Hematopoietic multipotent progenitor cell (in vitro differentiated cells): ENCODE results near the gene RUFY3. TPM values are rescaled to one million over a fixed set of nuclear protein-coding genes. Genes with fewer than 3 reads are reported as not detected.
"Not testable (repeated sequence)": the region's sequence is repeated elsewhere in the genome, so short reads cannot be mapped to it uniquely, and the experiment has no call there.

Experiments
- DNase-seq, 3 donors: peaks; one replicate each; pipeline ENCODE4 v3.0.0-alpha.2; 2011 to 2015; ENCODE audit warnings: low read depth in 2 of 3, low spot score in 2 of 3
- total RNA-seq: library from RNA; depleted of rRNA; stranded (reverse); fragments of >200 nt; gene quantifications from one replicate; pipeline ENCODE4 v1.2.3, GENCODE V29; 2012

The RUFY3 gene, protein sequence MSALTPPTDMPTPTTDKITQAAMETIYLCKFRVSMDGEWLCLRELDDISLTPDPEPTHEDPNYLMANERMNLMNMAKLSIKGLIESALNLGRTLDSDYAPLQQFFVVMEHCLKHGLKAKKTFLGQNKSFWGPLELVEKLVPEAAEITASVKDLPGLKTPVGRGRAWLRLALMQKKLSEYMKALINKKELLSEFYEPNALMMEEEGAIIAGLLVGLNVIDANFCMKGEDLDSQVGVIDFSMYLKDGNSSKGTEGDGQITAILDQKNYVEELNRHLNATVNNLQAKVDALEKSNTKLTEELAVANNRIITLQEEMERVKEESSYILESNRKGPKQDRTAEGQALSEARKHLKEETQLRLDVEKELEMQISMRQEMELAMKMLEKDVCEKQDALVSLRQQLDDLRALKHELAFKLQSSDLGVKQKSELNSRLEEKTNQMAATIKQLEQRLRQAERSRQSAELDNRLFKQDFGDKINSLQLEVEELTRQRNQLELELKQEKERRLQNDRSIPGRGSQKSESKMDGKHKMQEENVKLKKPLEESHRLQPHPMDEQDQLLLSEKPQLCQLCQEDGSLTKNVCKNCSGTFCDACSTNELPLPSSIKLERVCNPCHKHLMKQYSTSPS
- total RNA-seq: 15.6 TPM

GRCh38 chr4:70721747-70722146 lies at the start of gene RUFY3:
Gene RUFY3 (plus strand): TSS chr4:70721964. CDS start chr4:70722574, 610 bp downstream.
- DNase-seq: no peak

DNA sequence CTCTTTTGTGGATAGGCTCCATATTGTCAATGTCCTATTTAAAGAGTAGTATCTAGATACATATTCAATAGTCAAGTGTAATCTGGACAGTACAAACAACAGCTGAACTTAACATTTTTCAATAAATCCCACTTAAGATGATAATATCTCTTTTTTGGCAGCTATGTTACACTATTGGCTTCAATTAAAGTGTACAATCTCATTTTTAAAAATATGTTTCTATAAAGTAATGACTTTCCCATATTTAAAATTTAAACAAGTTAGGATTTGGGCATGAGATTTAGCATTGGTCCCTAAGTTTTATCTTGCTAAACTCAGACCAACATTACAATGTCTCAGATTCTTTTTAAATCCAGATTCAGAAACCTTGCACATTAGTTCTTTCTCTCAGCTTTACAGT lies 47.6 kb upstream of the RUFY3 start:
- DNase-seq: no peak

- DNase-seq: no peak
Observed at GRCh38 chr4:70674731-70675130, 47.0 kb upstream of the RUFY3 start.

DNA sequence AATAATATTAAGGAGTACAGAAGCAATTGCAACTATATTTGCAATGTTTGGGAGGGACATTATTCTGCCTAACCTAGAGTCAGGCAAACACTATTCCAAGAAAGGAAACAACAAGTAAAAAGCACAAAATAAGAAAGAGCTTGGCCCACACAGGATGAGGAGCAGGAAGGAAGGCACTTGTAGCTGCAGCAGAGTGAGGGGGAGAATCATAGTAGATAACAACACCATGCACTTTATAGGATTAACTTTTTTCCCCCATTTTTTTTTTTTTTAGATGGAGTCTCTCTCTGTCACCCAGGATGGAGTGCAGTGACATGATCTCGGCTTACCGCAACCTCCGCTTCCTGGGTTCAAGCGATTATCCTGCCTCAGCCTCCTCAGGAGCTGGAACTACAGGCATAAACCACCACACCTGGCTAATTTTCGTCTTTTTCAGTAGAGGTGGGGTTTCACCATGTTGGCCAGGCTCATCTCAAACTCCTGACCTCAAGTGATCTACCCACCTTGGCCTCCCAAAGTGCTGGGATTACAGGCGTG lies 45.1 kb upstream of the RUFY3 start:
- no peak for DNase-seq

- DNase-seq: no peak
Observed at GRCh38 chr4:70678383-70678999, 43.3 kb upstream of the RUFY3 start.

DNA sequence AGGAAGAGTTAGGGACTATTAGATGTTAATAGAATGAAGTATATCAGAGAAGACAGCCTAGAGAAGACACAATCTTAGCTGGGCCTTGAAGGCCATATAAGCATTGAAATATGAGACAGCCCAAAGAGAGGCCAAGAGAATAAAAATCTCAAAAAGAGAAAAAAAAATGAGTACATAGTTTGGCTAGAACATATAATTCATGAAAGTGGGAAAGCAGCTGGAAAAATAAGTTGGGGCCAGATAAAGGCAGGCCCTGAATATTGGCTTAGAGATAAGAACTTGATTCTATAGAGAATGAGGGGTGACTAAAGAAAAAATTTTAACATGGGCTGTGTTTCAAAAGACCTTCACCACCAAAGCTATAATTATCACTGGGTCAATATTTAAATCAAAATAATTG lies 40.8 kb upstream of the RUFY3 start:
- no peak for DNase-seq

GRCh38 chr4:70681704-70682103 lies 40.1 kb upstream of the RUFY3 start:
- DNase-seq: no peak

DNA sequence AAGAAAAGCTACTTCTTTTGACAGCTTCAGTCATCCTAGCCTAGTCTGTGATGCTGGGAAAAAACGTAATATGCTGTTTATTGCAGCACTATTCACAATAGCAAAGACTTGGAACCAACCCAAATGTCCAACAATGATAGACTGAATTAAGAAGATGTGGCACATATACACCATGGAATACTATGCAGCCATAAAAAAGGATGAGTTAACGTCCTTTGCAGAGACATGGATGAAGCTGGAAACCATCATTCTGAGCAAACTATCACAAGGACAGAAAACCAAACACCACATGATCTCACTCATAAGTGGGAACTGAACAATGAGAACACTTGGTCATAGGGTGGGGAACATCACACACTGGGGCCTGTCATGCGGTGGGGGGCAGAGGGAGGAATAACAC lies 39.6 kb upstream of the RUFY3 start:
- not testable (repeated sequence) for DNase-seq

- peak in 1 of 3 donors; percentile 13 for DNase-seq
Observed at GRCh38 chr4:70687392-70687791, 34.4 kb upstream of the RUFY3 start.

DNA sequence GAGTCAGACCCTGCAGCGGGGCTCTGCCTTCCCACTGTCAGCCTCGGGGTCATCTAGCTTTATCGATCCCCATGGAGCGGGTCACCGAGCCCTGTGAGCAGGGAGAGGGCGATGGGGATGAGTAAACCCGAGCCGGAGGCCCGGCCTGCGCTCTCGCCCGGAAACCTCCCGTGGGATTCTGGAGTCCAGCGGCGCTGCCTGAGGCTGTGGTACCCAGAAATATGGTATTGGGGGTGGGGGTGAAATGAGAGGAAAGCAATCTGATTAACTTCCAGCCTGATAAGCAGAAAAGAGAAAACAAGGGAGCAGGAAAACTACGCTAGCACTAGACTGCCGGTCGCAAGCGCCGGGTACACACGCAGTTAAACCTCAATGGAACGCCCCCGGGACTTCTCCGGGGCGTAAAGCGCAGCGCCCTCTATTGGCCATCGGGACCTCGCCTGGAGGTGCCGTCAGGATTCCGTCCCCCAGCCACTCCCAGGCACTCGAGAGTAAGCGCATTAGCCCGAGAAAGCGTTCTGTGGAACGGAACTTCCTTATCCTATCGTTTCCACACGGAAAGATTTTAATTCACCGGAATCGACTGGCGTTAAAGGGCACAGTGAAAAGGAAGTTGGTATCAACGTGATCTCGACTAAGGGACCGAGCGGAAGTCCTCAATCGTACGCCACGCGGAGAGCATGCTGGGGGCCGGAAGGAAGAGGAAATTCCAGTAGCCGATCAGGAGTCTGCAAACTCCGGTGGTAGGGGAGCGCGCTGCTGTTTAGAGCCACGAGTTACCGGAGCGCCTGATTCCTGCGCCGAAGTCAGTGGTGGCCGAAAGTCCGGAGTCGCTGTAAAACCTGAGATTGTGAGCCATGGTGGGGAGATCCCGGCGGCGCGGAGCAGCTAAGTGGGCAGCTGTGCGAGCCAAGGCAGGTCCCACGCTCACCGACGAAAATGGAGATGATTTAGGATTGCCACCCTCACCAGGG lies 33.7 kb upstream of the RUFY3 start, which contains the start of gene UTP3:
UTP3 (plus strand) TSS at position 712 of the 974 bp plus-strand sequence; CDS start at position 858, 146 bp downstream.
- DNase-seq: peak; percentile 92 to 96 (median 96)

- no peak for DNase-seq
Observed at GRCh38 chr4:70688795-70689231, 33.0 kb upstream of the RUFY3 start.

- no peak for DNase-seq
Observed at GRCh38 chr4:70691661-70692060, 30.1 kb upstream of the RUFY3 start.

DNA sequence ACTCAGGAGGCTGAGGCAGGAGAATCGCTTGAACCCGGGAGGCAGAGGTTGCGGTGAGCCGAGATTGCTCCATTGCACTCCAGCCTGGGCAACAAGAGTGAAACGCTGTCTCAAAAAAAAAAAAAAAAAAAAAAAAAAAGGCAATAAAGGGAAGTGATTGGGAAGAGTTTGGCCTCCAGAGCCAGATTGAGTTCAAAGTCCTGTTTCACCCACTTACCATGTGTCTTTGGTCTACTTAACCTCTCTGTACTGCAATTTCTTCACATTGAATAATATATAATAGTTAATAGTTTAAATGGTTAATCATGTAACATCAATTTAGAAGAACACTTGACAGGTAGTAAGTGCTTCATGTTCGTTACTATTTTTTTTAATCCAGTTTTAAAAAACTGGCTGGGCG lies 27.1 kb upstream of the RUFY3 start:
- not testable (repeated sequence) for DNase-seq

DNA sequence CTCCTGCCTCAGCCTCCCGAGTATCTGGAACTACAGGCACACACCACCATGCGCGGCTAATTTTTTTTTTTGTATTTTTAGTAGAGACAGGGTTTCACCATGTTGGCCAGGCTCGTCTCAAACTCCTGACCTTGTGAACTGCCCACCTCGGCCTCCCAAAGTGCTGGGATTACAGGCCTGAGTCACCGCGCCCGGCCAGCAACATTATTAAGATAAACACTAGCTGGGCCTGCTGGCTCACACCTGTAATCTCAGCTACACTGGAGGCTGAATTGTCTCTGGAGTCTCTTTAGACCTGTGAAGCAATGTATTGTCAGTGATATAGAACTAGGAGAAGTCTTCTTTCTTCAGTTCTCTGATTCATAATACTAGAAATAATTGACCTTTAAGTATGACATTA lies 23.3 kb upstream of the RUFY3 start:
- not testable (repeated sequence) for DNase-seq

GRCh38 chr4:70700712-70701111 lies 21.1 kb upstream of the RUFY3 start:
- DNase-seq: no peak

- no peak for DNase-seq
Observed at GRCh38 chr4:70701271-70701670, 20.5 kb upstream of the RUFY3 start.

DNA sequence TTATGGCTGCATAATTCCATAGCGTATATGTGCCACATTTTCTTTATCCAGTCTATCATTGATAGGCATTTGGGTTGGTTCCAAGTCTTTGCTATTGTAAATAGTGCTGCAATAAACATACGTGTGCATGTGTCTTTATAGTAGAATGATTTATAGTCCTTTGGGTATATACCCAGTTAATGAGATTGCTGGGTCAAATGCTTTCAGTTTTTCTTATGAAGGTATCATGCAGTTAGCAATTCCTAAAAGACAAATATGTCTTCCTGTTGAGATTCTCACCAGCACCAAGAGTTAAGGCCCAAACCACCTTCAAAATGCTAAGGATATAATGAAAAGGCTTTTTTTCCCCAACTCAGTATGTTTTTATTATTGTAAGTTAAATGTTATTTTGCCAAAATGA lies 19.2 kb upstream of the RUFY3 start:
- DNase-seq: not testable (repeated sequence)

DNA sequence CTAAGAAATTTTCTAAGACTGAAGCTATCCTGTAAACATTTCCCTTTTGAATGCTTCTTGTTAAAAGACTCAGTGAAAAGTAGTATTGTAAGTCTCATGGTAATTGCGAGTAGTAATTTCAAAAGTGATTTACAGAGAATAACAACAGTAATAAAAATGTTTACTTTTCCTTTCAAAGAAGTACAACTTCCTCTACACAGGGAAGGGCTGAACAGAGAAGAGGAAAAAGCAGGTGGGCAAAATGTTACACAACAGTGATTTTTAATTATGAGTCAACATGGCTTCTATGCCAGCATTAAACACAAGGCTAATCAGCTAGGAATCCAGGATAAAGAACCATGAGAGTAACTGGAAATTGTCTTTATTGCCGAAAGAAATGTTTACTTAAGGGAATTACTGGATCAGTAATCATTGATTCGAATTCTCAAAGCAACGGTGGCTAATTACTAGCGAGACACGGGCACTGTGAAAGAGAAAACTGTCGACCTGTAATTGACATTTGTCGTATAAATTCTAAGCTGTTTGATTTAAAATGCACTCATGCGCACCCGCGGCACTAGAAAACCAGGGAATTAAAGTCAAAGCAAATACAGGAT lies 18.0 kb upstream of the RUFY3 start:
- DNase-seq: peak in 1 of 3 donors; percentile 14

- peak in 2 of 3 donors; percentile 75 to 85 for DNase-seq
Observed at GRCh38 chr4:70704215-70704930, 17.4 kb upstream of the RUFY3 start.
